Measurements from ENCODE around the gene RTN4R.

- TF ChIP-seq POLR2A (IDR thresholded peaks at IDR 0.05; ENCODE audit: low read depth, low read length) = no peak
- TF ChIP-seq POLR2AphosphoS5 (IDR thresholded peaks at IDR 0.05; ENCODE audit: low read depth, low read length) = no peak
- TF ChIP-seq TAF1 (IDR thresholded peaks at IDR 0.05; ENCODE audit: low read depth, low read length) = no peak
- TF ChIP-seq POU2F2 (IDR thresholded peaks at IDR 0.05; ENCODE audit: low read depth, low read length) = no peak
These were observed 46.4 kb downstream of the RTN4R start for GRCh38 chr22:20221421-20222340.
